ENCODE measurements around the gene RAB11FIP5.

The RAB11FIP5 gene

DNA sequence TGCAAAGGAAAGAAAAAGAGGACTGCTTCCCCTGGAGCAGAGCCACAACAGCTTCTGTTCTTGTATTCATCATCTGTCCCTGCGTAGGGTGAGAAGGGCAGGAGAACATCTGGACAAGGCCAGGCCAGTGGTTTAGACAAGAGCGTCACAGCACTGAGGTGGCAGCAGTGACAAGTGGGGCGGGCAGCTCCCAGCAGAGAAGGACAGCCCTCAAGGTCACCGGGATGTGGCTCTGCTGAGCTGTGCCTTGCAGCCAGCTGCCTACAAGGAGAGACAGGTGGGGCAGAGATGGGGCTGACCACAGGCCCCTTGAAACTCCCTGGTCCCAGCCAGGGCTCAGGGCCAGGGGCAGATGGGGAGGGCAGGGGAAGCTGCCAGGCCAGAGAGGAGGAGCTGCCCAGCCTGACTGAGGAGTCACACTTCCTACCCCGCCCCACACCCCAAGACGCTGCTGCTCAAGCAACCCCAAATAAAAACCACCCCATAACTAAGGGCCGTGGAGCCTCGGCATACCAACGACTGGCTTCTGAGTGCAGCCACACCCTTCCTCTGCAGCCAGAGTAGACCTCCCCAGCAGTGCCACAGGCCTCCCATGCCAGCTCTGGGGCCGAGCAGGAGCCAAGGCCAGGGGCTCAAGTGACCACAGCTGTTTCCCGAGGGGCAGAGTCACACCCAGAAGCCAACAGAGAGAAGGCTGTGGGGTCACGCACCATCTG, 5.4 kb downstream of the RAB11FIP5 start:
- no peaks in the 10 kb centered on the region for H3K27me3 ChIP-seq (replicated peaks)
- in situ Hi-C loops (cut with HindIII; ENCODE audit: low pct_ligation_motif_present, low sequenced_read_pairs), result no loop called here
- no peak overlapping the region for H3K27ac ChIP-seq
- no peak for DNase-seq
- H3K36me3 ChIP-seq (replicated peaks), result no peaks in the 10 kb centered on the region
- H3K4me3 ChIP-seq (ENCODE audit: low read depth, low read length), result no peak overlapping the region
- TF ChIP-seq, protein P1, sequence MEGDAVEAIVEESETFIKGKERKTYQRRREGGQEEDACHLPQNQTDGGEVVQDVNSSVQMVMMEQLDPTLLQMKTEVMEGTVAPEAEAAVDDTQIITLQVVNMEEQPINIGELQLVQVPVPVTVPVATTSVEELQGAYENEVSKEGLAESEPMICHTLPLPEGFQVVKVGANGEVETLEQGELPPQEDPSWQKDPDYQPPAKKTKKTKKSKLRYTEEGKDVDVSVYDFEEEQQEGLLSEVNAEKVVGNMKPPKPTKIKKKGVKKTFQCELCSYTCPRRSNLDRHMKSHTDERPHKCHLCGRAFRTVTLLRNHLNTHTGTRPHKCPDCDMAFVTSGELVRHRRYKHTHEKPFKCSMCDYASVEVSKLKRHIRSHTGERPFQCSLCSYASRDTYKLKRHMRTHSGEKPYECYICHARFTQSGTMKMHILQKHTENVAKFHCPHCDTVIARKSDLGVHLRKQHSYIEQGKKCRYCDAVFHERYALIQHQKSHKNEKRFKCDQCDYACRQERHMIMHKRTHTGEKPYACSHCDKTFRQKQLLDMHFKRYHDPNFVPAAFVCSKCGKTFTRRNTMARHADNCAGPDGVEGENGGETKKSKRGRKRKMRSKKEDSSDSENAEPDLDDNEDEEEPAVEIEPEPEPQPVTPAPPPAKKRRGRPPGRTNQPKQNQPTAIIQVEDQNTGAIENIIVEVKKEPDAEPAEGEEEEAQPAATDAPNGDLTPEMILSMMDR (IDR thresholded peaks at IDR 0.05; ENCODE audit: low read depth, low read length, missing control alignments), result no peak

DNA sequence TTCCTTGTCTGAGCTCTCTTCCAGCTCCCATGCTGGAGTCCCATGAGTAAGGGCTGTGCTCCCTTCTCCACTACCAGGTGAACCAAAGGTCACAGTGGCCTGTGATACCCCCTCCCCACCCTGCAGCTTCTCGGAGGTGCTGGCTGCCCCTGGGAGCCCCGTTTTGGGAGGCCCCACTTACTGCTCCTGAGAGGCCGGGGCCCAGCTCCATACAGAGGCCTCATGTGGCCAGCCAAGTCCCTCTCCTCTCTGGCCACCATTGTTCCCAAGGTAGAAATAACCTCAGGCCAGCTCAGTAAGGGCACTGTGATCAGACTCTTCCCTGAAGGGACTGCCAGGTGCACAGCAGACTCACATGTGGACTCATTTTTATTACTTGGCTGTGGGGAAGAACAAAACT, 6.0 kb downstream of the RAB11FIP5 start:
- in situ Hi-C loops (cut with HindIII; ENCODE audit: low pct_ligation_motif_present, low sequenced_read_pairs), result no loop called here
- H3K27ac ChIP-seq, result no peak overlapping the region
- H3K36me3 ChIP-seq (replicated peaks), result no peaks in the 10 kb centered on the region
- no peaks in the 10 kb centered on the region for H3K27me3 ChIP-seq (replicated peaks)
- DNase-seq, result no peak
- TF ChIP-seq, protein P1 (IDR thresholded peaks at IDR 0.05; ENCODE audit: low read depth, low read length, missing control alignments), result no peak
- H3K4me3 ChIP-seq (ENCODE audit: low read depth, low read length), result no peak overlapping the region

DNA sequence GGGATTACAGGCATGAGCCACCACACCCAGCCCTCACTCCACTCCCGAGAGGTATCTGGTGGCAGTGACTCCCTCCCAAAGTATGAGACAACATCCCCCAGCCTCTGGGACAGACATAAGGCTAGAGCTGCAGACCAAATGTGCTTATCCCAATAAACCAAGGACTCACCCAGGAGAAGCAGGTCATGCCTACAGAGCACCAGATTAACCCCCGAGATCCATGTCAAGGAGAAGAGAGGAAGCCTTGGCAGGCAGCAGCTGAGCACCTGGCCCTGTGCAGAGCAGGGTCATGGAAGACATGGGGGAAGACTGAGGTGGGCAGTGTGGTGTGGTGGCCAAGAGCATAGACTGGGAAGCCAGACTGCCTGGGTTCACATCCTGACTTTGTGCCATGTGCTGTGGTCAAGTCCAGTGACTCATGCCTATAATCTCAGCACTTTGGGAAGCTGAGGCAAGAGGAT, 7.2 kb downstream of the RAB11FIP5 start:
- no peak for DNase-seq
- in situ Hi-C loops (cut with HindIII; ENCODE audit: low pct_ligation_motif_present, low sequenced_read_pairs), result no loop called here
- TF ChIP-seq, protein P1 (IDR thresholded peaks at IDR 0.05; ENCODE audit: low read depth, low read length, missing control alignments), result no peak
- no peaks in the 10 kb centered on the region for H3K36me3 ChIP-seq (replicated peaks)
- no peak overlapping the region for H3K4me3 ChIP-seq (ENCODE audit: low read depth, low read length)
- no peaks in the 10 kb centered on the region for H3K27me3 ChIP-seq (replicated peaks)
- no peak overlapping the region for H3K27ac ChIP-seq

DNA sequence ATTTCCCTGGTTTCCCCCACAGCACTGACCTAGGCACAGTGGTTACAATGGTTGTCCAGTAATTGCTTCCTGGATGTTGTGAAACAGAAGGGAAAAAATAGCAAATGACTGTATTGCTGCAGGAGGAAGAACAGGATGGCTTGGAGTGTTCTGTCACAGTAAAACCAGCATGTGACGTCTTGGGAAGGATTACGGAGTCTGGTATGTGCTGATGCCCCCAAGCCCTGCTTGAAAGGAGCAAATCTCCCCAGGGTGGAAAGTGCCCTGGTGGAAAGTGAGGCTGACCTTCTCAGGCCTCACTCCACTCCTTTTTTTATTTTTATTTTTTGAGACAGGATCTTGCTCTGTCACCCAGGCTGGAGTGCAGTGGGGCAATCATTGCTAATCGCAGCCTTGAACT, 7.8 kb downstream of the RAB11FIP5 start:
- Histone ChIP-seq H3K27ac (no peak overlapping the region), H3K36me3 (replicated peaks) (no peaks in the 10 kb centered on the region)
- DNase-seq, result no peak

DNA sequence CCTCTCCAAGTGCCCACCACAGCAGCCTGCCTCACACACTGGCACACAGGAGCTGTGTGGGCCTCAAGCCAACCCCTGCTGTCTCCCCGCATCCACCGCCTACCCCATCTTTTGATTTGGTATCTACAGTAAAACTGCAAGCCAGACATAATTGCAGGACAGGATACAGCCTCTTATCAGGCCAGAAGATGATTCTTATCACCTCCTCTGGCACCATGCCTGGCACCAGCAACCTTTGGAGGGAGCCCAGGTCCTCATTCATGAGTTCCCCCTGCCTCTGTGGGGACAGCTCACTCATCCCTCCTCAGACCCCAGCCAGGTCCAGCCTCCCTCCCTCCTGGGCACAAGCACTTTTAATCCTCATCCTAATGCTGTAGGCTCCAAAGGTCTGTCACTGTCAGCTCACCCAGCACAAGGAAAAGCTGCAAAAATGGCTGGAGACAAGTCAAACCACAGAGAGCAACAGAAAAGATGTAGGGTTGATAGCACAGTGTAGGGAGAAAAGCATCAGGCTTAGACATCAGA, 9.7 kb downstream of the RAB11FIP5 start:
- H3K36me3 ChIP-seq (replicated peaks), result no peaks in the 10 kb centered on the region

More for the DNA sequence above, 7.8 kb downstream of the RAB11FIP5 start:
- TF ChIP-seq, protein P1 (IDR thresholded peaks at IDR 0.05; ENCODE audit: low read depth, low read length, missing control alignments), result no peak
- Histone ChIP-seq H3K4me3 (ENCODE audit: low read depth, low read length) (no peak overlapping the region), H3K27me3 (replicated peaks) (no peaks in the 10 kb centered on the region)
- in situ Hi-C loops (cut with HindIII; ENCODE audit: low pct_ligation_motif_present, low sequenced_read_pairs), result no loop called here

More for the DNA sequence above, 9.7 kb downstream of the RAB11FIP5 start:
- TF ChIP-seq, protein P1 (IDR thresholded peaks at IDR 0.05; ENCODE audit: low read depth, low read length, missing control alignments), result no peak
- no peak for DNase-seq
- no peaks in the 10 kb centered on the region for H3K27me3 ChIP-seq (replicated peaks)
- no peak overlapping the region for H3K4me3 ChIP-seq (ENCODE audit: low read depth, low read length)
- in situ Hi-C loops (cut with HindIII; ENCODE audit: low pct_ligation_motif_present, low sequenced_read_pairs), result no loop called here
- H3K27ac ChIP-seq, result no peak overlapping the region

All from brain microvascular endothelial cell (primary cell).